HepG2 (cell line): ENCODE measurements around the gene GGA3. TPM values are rescaled to one million over a fixed set of nuclear protein-coding genes. Genes with fewer than 3 reads are reported as not detected.

Experiments used
- ARNT ChIP-seq: fragments of 450-650 bp; IDR thresholded peaks from 2 replicates; pipeline ENCODE4 v1.6.1; 2017
- ELF1 ChIP-seq: sonication (generic); formaldehyde crosslinking; IDR thresholded peaks from 2 replicates; pipeline ENCODE4 v1.4.0; 2020; ENCODE audit warnings: missing genetic modification reagents
- ETS1 ChIP-seq: sonication (generic); formaldehyde crosslinking; IDR thresholded peaks from 2 replicates; pipeline ENCODE4 v1.4.0; 2020; ENCODE audit warnings: missing genetic modification reagents
- FOXO1 ChIP-seq: sonication (generic); formaldehyde crosslinking; IDR thresholded peaks from 2 replicates; pipeline ENCODE4 v1.4.0; 2020; ENCODE audit warnings: missing genetic modification reagents
- GMEB2 ChIP-seq: IDR thresholded peaks from 2 replicates; pipeline ENCODE4 v1.6.1; 2016; ENCODE audit warnings: missing biosample characterization, missing genetic modification reagents, low read depth
- HDAC2 ChIP-seq: sonication (generic); formaldehyde crosslinking; IDR thresholded peaks from 2 replicates; pipeline ENCODE4 v1.4.0; 2020; ENCODE audit warnings: missing genetic modification reagents
- HMGXB4 ChIP-seq, 2 experiments: sonication (generic) in 1 of 2; formaldehyde crosslinking in 1 of 2; IDR thresholded peaks; 2 replicates each; pipeline versions ENCODE4 v1.4.0 to v1.6.1; 2018 to 2020; ENCODE audit warnings: missing genetic modification reagents in 2 of 2, borderline replicate concordance in 1 of 2, low read depth in 1 of 2, mild to moderate bottlenecking in 1 of 2, missing biosample characterization in 1 of 2
- MED13 ChIP-seq: sonication (generic); formaldehyde crosslinking; IDR thresholded peaks from 2 replicates; pipeline ENCODE4 v1.5.0; 2020; ENCODE audit warnings: missing genetic modification reagents
- MLLT10 ChIP-seq: sonication (generic); formaldehyde crosslinking; IDR thresholded peaks from 2 replicates; pipeline ENCODE4 v1.4.0; 2020; ENCODE audit warnings: missing genetic modification reagents
- MYNN ChIP-seq: sonication (generic); formaldehyde crosslinking; IDR thresholded peaks from 2 replicates; pipeline ENCODE4 v1.4.0; 2020; ENCODE audit warnings: mild to moderate bottlenecking, low read depth, missing genetic modification reagents
- NCOA2 ChIP-seq: sonication (generic); formaldehyde crosslinking; IDR thresholded peaks from 2 replicates; pipeline ENCODE4 v1.8.0; 2022; ENCODE audit warnings: inconsistent platforms
- NCOR1 ChIP-seq: fragments of 200-600 bp; sonication (generic); IDR thresholded peaks from 2 replicates; pipeline ENCODE4 v1.7.0; 2017; ENCODE audit warnings: antibody characterized with exemption, low read length, borderline replicate concordance
- NFIC ChIP-seq: IDR thresholded peaks from 2 replicates; pipeline ENCODE4 v1.6.1; 2012; ENCODE audit warnings: mild to moderate bottlenecking, low read length, inconsistent platforms
- PRDM4 ChIP-seq: sonication (generic); formaldehyde crosslinking; IDR thresholded peaks from 2 replicates; pipeline ENCODE4 v1.9.0; 2021; ENCODE audit warnings: missing genetic modification reagents, borderline replicate concordance
- SMAD9 ChIP-seq: sonication (generic); formaldehyde crosslinking; IDR thresholded peaks from 2 replicates; pipeline ENCODE4 v1.5.1; 2020; ENCODE audit warnings: mild to moderate bottlenecking, missing genetic modification reagents
- ZFP37 ChIP-seq: sonication (generic); formaldehyde crosslinking; IDR thresholded peaks from 2 replicates; pipeline ENCODE4 v1.4.0; 2020; ENCODE audit warnings: missing genetic modification reagents, borderline replicate concordance
- ZMAT5 ChIP-seq: sonication (generic); formaldehyde crosslinking; IDR thresholded peaks from 2 replicates; pipeline ENCODE4 v1.5.0; 2020; ENCODE audit warnings: mild to moderate bottlenecking, low read depth, missing genetic modification reagents, borderline replicate concordance
- ZNF597 ChIP-seq: sonication (generic); formaldehyde crosslinking; IDR thresholded peaks from 2 replicates; pipeline ENCODE4 v1.5.0; 2020; ENCODE audit warnings: missing genetic modification reagents
- ZNF674 ChIP-seq: sonication (generic); formaldehyde crosslinking; IDR thresholded peaks from 2 replicates; pipeline ENCODE4 v1.5.0; 2020; ENCODE audit warnings: low read depth, mild to moderate bottlenecking, missing genetic modification reagents
- ZNF772 ChIP-seq: sonication (generic); formaldehyde crosslinking; IDR thresholded peaks from 2 replicates; pipeline ENCODE4 v1.5.0; 2020; ENCODE audit warnings: mild to moderate bottlenecking, missing genetic modification reagents
- ZNF782 ChIP-seq: sonication (generic); formaldehyde crosslinking; IDR thresholded peaks from 2 replicates; pipeline ENCODE4 v1.4.0; 2020; ENCODE audit warnings: missing genetic modification reagents, mild to moderate bottlenecking, borderline replicate concordance
- polyA plus RNA-seq, 8 experiments: library from polyadenylated mRNA; depleted of rRNA in 3 of 8; stranded (reverse) in 7 of 8; unstranded in 1 of 8; fragments of >200 nt; fragmentation: Illumina TruSeq in 4 of 8; extraction: Trizol in 4 of 8; gene quantifications; 2 replicates each; pipeline versions ENCODE4 v1.2.1 to v1.2.3, GENCODE V29; 2011 to 2016; ENCODE audit warnings: low read depth in 4 of 8, missing spikeins in 1 of 8, mixed read lengths in 1 of 8; ENCODE audit not compliant: insufficient read depth in 1 of 8
- total RNA-seq, 5 experiments: library from RNA; depleted of rRNA; stranded (reverse); fragments of >200 nt; fragmentation: Illumina TruSeq; extraction: Trizol; gene quantifications; 2 replicates each; pipeline ENCODE4 v1.2.3, GENCODE V29; 2016; ENCODE audit warnings: low read depth in 1 of 5

The GGA3 gene
- total and polyA plus RNA-seq, 2 of the 13 experiments (the other 11 are each of a cell fraction or from before 2014, with no cell fraction given) = 28.4 to 43.7 TPM

- peak; percentile 72 for TF ChIP-seq ZNF772 (CRISPR knock-in tag)
- TF ChIP-seq GMEB2 (CRISPR knock-in tag) = peak; percentile 77
- no peak; the same call in 1 of the 2 replicates for TF ChIP-seq MED13 (CRISPR knock-in tag)
- peak; percentile 93 for TF ChIP-seq MYNN (CRISPR knock-in tag)
- TF ChIP-seq ARNT = no peak
- no peak for TF ChIP-seq ZNF597 (CRISPR knock-in tag)
- TF ChIP-seq HMGXB4 (CRISPR knock-in tag; IDR thresholded peaks at IDR 0.05; ENCODE audit: borderline replicate concordance in 1 of 2, low read depth in 1 of 2) = peak; percentile 90 to 91
- peak; percentile 33; the same call in 1 of the 2 replicates for TF ChIP-seq ZFP37
- TF ChIP-seq HDAC2 (CRISPR knock-in tag) = peak; percentile 77
- peak; percentile 82; the same call in 1 of the 2 replicates for TF ChIP-seq ZNF782 (CRISPR knock-in tag)
- TF ChIP-seq PRDM4 (CRISPR knock-in tag) = no peak
- TF ChIP-seq ZNF674 (CRISPR knock-in tag) = no peak
- TF ChIP-seq NCOR1 = peak; percentile 23; the same call in 1 of the 2 replicates
- no peak for TF ChIP-seq MLLT10 (CRISPR knock-in tag)
- TF ChIP-seq SMAD9 (CRISPR knock-in tag) = no peak; the same call in 1 of the 2 replicates
- 0 out of 2 replicates have a peak, but pooled peaks have one; percentile 46 for TF ChIP-seq FOXO1 (CRISPR knock-in tag)
- TF ChIP-seq ZMAT5 (CRISPR knock-in tag) = no peak
- TF ChIP-seq ETS1 (CRISPR knock-in tag) = no peak
- TF ChIP-seq ELF1 (CRISPR knock-in tag) = peak; percentile 91
- TF ChIP-seq NCOA2 (CRISPR knock-in tag) = peak; percentile 59; the same call in 1 of the 2 replicates
- no peak for TF ChIP-seq NFIC
Observed at GRCh38 chr17:75289115-75289831, 27.9 kb upstream of the GGA3 start, which contains the start of gene SLC25A19 (continued).
